A549 treated with GW870086 at 1 μM for 4 hours (cell line): Measurements from ENCODE around the gene CCL16. TPM values are rescaled to one million over a fixed set of nuclear protein-coding genes. Genes with fewer than 3 reads are reported as not detected.

Experiments
- total RNA-seq: library from RNA; stranded (reverse); fragments of 200-300 nt; extraction: Qiagen RNA extraction; gene quantifications from 5 replicates; pipeline ENCODE4 v1.2.3, GENCODE V29; 2022; ENCODE audit warnings: low read depth

The CCL16 gene, protein sequence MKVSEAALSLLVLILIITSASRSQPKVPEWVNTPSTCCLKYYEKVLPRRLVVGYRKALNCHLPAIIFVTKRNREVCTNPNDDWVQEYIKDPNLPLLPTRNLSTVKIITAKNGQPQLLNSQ
- total RNA-seq = not detected in 5 replicates

DNA sequence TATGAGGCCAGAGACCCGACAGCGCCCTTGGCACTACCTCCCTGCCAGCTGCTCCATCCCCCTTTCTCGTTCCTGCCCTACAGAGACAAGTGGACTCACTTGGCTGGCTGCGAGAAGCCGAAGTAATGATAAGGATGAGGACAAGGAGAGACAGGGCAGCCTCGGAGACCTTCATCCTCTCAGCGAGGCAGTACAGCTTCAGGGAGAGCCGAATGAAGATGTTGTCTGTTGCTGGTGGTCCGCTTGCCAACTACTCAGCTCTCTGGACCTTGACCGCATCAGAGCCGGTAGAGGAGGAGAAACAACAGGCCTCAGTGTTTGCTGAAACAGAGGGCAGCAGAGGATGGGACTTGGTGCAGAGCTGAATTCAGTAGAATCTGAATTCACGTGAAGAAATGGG, at the start of gene CCL16:
TSS of gene CCL16 (minus strand) at position 252 of the 400 bp plus-strand sequence. CDS start at position 175, 77 bp downstream.

DNA sequence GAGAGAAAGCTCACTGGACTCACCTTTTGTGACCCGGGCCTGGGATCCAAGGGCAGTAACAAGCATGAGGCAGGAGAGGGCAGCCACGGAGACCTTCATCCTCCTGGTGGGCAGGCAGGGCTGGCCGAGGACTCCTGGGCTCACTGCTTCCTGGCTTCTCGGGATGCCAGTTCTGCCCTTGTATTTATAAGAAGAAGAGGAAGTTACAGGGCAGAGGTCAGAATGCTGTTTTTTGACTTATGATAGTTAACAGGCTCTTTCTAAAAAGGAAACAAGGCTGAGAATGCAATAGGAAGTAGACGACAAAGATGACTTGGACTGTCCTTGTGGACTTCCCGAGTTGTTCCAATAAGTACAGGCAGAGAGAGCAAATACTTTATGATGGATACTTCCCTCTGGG, 36.5 kb upstream of the CCL16 start, which contains the start of gene CCL23:
TSS of gene CCL23 (minus strand) at position 174 of the 400 bp plus-strand sequence. CDS start at position 99, 75 bp downstream.

DNA sequence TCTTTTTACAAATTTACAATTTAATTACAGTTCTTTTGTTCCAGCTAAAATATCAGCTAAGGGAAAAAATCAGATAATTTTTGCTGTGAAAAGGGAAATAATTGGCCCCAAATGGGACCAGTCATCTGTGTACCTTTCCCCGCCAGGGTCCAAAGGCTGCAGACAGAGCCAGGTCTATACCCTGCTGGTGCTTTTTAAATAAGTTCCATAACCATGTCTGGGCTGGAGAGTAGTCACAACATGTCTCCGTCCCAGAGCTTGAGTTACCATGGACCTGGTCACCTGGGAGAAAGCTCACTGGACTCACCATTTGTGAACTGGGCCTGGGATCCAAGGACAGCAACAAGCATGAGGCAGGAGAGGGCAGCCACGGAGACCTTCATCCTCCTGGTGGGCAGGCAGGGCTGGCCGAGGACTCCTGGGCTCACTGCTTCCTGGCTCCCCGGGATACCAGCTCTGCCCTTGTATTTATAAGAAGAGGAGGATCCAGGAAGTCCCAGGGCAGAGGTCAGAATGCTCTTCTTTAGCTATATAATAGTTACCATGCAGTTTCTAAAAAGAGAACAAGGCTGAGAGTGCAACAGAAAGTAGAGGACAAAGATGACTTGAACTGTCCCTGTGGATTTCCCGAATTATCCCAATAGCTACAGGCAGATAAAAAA, 19.9 kb upstream of the CCL16 start, which contains the start of gene CCL15:
TSS of gene CCL15 (minus strand) at position 444 of the 662 bp plus-strand sequence. CDS start at position 383, 61 bp downstream.

DNA sequence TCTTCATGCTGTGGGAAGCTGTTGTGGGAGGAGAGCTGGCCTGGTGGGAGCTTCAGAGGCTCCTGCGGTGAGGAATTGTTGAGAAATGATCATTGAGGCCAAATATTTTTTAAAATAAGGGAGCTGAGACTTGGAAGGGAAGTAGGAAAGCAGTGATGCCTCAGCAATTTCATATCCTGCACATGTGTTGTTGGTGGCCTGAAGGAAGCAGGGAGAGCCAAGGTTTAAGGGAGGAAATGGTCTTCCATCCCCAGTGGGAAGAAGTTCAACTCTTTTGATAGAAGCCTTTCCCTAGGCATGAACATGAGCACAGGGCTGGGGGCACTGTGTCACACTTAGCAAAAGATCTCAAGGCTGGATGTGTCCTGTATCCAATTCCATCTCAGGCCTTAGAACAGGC, 5.3 kb upstream of the CCL16 start, which contains the start of gene CCL14:
TSS of gene CCL14 (minus strand) at position 87 of the 400 bp plus-strand sequence. CDS start at position 7, 80 bp downstream.

DNA sequence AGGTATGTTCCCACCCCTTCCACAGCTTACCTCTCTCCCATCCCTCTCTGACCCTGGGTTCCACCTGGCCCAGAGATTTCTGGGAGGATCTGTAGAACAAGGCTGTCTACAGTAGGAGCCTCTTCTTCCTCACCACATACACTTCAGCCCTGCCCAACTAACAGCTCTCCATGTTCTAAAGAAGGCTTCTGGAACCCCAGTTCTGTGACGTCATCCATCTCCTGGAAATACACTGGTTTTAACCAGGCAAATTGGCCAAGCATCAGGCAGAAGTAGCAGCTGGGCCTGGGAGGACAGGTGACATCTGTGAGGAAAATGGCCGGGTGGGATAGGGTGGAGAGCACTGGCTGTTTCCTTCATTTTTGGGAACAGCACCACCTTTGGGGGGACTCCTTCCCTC, 37.8 kb downstream of the CCL16 start, which contains the start of gene LYZL6:
TSS of gene LYZL6 (minus strand) at position 177 of the 400 bp plus-strand sequence. CDS start 4,357 bp downstream, outside the sequence.

DNA sequence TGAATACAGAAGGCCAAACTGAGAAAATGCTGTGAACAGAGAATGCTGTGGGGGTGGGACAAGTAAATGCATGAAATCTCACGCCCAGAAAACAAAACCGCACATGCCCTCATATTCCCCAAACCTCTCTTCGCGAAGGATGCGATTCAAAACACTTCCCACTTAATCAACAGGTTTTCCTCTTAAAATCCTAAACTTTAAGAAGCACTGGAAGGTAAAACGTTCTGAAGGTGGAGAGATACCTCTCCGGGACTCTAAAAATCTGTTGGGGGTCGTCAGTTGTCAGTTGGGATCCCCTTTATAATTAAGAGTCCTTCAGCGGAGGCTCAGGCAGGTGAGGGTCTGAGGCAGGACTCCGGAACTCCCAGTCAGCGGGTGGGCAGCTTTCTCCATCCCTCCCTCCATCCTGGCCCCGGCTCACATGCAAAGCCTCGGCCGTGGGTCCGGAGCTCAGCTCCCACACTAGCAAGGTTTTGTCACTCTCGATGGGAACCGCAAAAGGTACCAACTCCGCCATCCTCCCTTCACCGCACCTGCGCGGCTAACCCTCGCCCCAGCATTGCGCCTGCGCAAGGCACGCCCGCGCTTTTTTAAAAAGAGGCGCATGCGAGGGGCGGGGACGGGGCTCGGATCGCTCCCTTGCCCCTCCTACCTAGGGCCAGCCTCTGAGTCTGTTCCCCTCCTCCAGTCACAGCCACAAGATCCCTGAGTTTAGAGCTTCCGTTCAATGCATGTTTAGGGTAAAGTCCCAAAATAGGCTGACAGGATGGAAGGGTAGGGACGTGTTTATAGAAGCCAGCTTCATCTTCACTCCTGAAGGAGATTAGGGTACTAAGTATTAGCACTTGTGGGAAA, 50.9 kb downstream of the CCL16 start, which contains the start of gene RDM1:
TSS of gene RDM1 (minus strand) at position 563 of the 855 bp plus-strand sequence. CDS start at position 517, 46 bp downstream.

Other genes starting within 250 kb of the CCL16 start
- 0.09 to 0.38 TPM (median 0.15 TPM) in 4 of 5 replicates, not detected in the other for gene RASL10B, start 249.9 kb downstream of the CCL16 start, total RNA-seq
- gene GAS2L2, start 228.3 kb downstream of the CCL16 start, total RNA-seq = 0.07 to 0.12 TPM (median 0.09 TPM) in 3 of 5 replicates, not detected in the others
- gene C17orf50, start 220.6 kb downstream of the CCL16 start, total RNA-seq = 0.14 to 0.48 TPM (median 0.30 TPM) in 5 replicates
- 5.5 to 10.2 TPM (median 8.6 TPM) in 5 replicates for gene MMP28, start 185.9 kb downstream of the CCL16 start, total RNA-seq
- gene TAF15, start 172.0 kb downstream of the CCL16 start, total RNA-seq = 204 to 217 TPM (median 207 TPM) in 5 replicates
- not detected in 5 replicates for gene HEATR9, start 112.6 kb downstream of the CCL16 start, total RNA-seq
- 0.61 to 1.8 TPM (median 1.2 TPM) in 5 replicates for gene CCL5, start 101.1 kb downstream of the CCL16 start, total RNA-seq
- 2.6 to 3.6 TPM (median 2.9 TPM) in 5 replicates for gene RDM1, start 50.7 kb downstream of the CCL16 start, total RNA-seq
- not detected in 5 replicates for gene LYZL6, start 37.8 kb downstream of the CCL16 start, total RNA-seq
- not detected in 5 replicates for gene CCL14, start 5.2 kb upstream of the CCL16 start, total RNA-seq
- gene CCL15, start 20.1 kb upstream of the CCL16 start, total RNA-seq = not detected in 5 replicates
- gene CCL23, start 36.5 kb upstream of the CCL16 start, total RNA-seq = not detected in 5 replicates
- 0.19 TPM in 1 of 5 replicates, not detected in the others for gene CCL18, start 82.8 kb upstream of the CCL16 start, total RNA-seq
- not detected in 5 replicates for gene CCL3, start 108.6 kb upstream of the CCL16 start, total RNA-seq
- 0.15 TPM in 1 of 5 replicates, not detected in the others for gene CCL4, start 122.3 kb upstream of the CCL16 start, total RNA-seq
- gene TBC1D3B, start 195.1 kb upstream of the CCL16 start, total RNA-seq = 2.4 to 3.3 TPM (median 3.0 TPM) in 5 replicates
- gene CCL3L1, start 215.3 kb upstream of the CCL16 start, total RNA-seq = not detected in 5 replicates
- gene CCL4L2, start 229.6 kb upstream of the CCL16 start, total RNA-seq = not detected in 5 replicates